Sigmoid colon (tissue), 7 donors: ENCODE results near the gene SUMO3. TPM values are rescaled to one million over a fixed set of nuclear protein-coding genes. Genes with fewer than 3 reads are reported as not detected.
"Not testable (repeated sequence)": the region's sequence is repeated elsewhere in the genome, so short reads cannot be mapped to it uniquely, and the experiment has no call there.

ENCODE experiments used
- DNase-seq: peaks from one replicate; pipeline ENCODE4 v3.0.0-alpha.2; 2019
- H3K27ac ChIP-seq, 4 donors: fragments of 200-600 bp; sonication (generic); one replicate each; pipeline ENCODE4 v1.5.1; 2016 to 2019; ENCODE audit warnings: mild to moderate bottlenecking in 1 of 4
- H3K27me3 ChIP-seq, 3 donors: fragments of 200-600 bp; sonication (generic); one replicate each; pipeline ENCODE4 v1.5.1; 2019; ENCODE audit warnings: mild to moderate bottlenecking in 1 of 3
- H3K36me3 ChIP-seq, 4 donors: fragments of 200-600 bp; sonication (generic); one replicate each; pipeline ENCODE4 v1.5.1; 2016 to 2019
- H3K4me1 ChIP-seq, 4 donors: fragments of 200-600 bp; sonication (generic); one replicate each; pipeline ENCODE4 v1.5.1; 2017 to 2019
- H3K4me3 ChIP-seq, 4 donors: fragments of 200-600 bp; sonication (generic); one replicate each; pipeline ENCODE4 v1.5.1; 2017 to 2019; ENCODE audit warnings: mild to moderate bottlenecking in 2 of 4, moderate library complexity in 1 of 4
- H3K9me3 ChIP-seq, 4 donors: fragments of 200-600 bp in 3 of 4; sonication (generic) in 3 of 4; one replicate each; pipeline versions ENCODE4 v1.5.1 to v1.6.1; 2013 to 2019
- CTCF ChIP-seq, 4 experiments: fragments of 450-650 bp in 3 of 4; fragments of 200-600 bp in 1 of 4; IDR thresholded peaks; one replicate each; pipeline ENCODE4 v1.5.1; 2016 to 2019; ENCODE audit warnings: antibody characterized with exemption in 4 of 4, mild to moderate bottlenecking in 3 of 4, moderate library complexity in 2 of 4
- EP300 ChIP-seq, 4 donors: sonication (generic); formaldehyde crosslinking; IDR thresholded peaks; one replicate each; pipeline ENCODE4 v1.6.1; 2017; ENCODE audit warnings: antibody characterized with exemption in 4 of 4
- POLR2A ChIP-seq, 2 donors: fragments of 450-650 bp; IDR thresholded peaks; one replicate each; pipeline ENCODE4 v1.6.1; 2016; ENCODE audit warnings: antibody characterized with exemption in 2 of 2, mild to moderate bottlenecking in 2 of 2, moderate library complexity in 2 of 2
- POLR2AphosphoS5 ChIP-seq, 4 donors: sonication (generic); formaldehyde crosslinking; IDR thresholded peaks; one replicate each; pipeline ENCODE4 v1.6.1; 2017; ENCODE audit warnings: antibody characterized with exemption in 4 of 4
- whole genome bisulfite sequencing, 2 donors: extraction: QIAGEN DNeasy Blood & Tissue Kit; methylation state at CpG; one replicate each; pipeline ENCODE4 v1.1.7; 2013; 5-methylcytosine and 5-hydroxymethylcytosine counted together
- intact Hi-C: fragments of 100-400 bp; cut with DNase I; formaldehyde crosslinking; loops from one replicate; pipeline ENCODE4 v1.15.1; 2023
- polyA plus RNA-seq, 3 donors: library from polyadenylated mRNA; stranded (reverse); fragments of 200-250 nt; gene quantifications; one replicate each; pipeline ENCODE4 v1.2.3, GENCODE V29; 2013
- total RNA-seq, 4 donors: library from RNA; depleted of rRNA; stranded (reverse); fragments of >200 nt; gene quantifications; one replicate each; pipeline ENCODE4 v1.1.0, GENCODE V29; 2016
- donor health status: healthy with polysubstance abuse.
- donor health status: Bipolar disorder and iron deficiency.
- donor health status: healthy.

SUMO3 gene
- total and polyA plus RNA-seq, 7 donors: 52.4 to 104 (median 60.1) TPM

GRCh38 chr21:44833663-44834062 is 15.8 kb upstream of the SUMO3 start:
- Histone ChIP-seq H3K4me3 (no peak overlapping the region), H3K27me3 (no peaks in the 10 kb centered on the region), H3K27ac (no peak overlapping the region), H3K4me1 (peaks cover 0 to 7% (median 6%) of the 10 kb centered on the region in 4 donors), H3K9me3 (peaks cover 0 to 2% (median 0%) of the 10 kb centered on the region in 4 donors), H3K36me3 (no peaks in the 10 kb centered on the region)
- no peak for DNase-seq
- TF ChIP-seq POLR2A (IDR thresholded peaks at IDR 0.05): no peak
- no peak for TF ChIP-seq POLR2AphosphoS5 (IDR thresholded peaks at IDR 0.05)
- no peak for TF ChIP-seq CTCF (IDR thresholded peaks at IDR 0.05)
- TF ChIP-seq EP300 (IDR thresholded peaks at IDR 0.05): no peak
- intact Hi-C loops: no loop called here
- WGBS, 2 donors: 65 to 88% methylated on average over 5 of the region's 5 CpGs

DNA sequence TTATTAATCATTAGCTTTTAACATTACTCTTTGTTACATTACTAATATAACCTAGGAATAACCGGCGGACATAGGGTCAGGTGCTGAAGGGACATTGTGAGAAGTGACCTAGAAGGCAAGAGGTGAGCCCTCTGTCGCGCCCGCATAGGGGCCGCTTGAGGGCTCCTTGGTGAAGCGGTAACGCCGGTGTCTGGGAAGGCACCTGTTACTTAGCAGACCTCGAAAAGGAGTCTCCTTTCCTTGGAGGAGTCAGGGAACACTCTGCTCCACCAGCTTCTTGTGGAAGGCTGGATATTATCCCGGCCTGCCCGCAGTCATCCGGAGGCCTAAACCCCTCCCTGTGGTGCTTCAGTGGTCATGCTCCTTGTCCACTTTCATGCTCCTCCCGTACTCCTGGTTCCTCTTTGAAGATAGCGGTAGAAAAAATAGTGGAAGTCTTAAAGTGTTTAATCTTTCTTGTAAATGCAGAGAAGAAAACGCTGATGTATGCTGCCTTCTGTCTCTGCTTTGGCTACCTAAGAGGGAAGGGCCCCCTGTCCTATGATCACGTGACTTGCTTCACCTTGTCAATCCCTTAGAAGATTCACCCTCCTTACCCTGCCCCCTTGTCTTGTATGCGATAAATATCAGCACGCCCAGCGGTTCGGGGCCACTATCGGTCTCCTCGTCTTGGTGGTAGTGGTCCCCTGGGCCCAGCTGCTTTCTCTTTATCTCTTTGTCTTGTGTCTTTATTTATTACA is 14.8 kb upstream of the SUMO3 start:
- H3K4me3 ChIP-seq, H3K36me3 ChIP-seq, H3K27ac ChIP-seq, H3K4me1 ChIP-seq, H3K27me3 ChIP-seq, H3K9me3 ChIP-seq, intact Hi-C loops, DNase-seq: not testable (repeated sequence)
- 92 to 93% methylated on average over 23 of the region's 23 CpGs for WGBS, 2 donors

GRCh38 chr21:44831227-44831860 is 13.5 kb upstream of the SUMO3 start:
- Histone ChIP-seq H3K27ac (no peak overlapping the region), H3K4me3 (no peak overlapping the region), H3K36me3 (no peaks in the 10 kb centered on the region), H3K27me3 (no peaks in the 10 kb centered on the region), H3K9me3 (peaks cover 0 to 4% (median 1%) of the 10 kb centered on the region in 4 donors), H3K4me1 (peaks cover 0 to under 1% (median under 1%) of the 10 kb centered on the region in 4 donors)
- intact Hi-C loops: no loop called here
- WGBS, 2 donors: 25 to 27% methylated on average over 7 of the region's 7 CpGs
- TF ChIP-seq POLR2A (IDR thresholded peaks at IDR 0.05) (no peak), POLR2AphosphoS5 (IDR thresholded peaks at IDR 0.05) (no peak), CTCF (IDR thresholded peaks at IDR 0.05) (no peak), EP300 (IDR thresholded peaks at IDR 0.05) (no peak)
- DNase-seq: no peak

DNA sequence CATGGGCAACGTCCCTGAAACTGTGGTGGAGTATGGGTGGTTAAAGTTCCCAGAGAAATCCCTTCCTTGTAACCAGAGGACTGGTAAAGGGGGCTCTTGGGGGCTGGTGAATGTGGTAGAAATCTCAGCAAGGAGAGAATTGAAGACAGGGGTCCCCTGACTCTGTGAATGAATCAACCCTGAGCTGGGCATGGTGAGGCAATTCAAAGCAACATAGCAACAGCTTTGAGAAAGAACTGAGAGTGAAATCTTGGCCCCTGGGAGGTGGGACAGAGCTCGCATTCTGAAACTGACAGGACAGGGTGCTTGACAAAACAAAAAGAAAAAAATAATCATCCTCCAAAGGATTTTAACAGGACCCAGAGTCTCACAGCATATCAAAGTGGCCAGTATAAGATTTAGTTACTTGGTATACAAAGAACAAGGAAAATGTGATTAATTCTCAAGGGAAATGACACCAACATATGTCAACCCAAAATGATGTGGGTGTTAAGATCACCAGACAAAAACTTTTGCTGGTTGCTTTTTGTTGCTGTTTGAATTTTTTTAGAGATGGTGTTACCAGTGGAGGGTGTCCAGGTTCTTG is 11.7 kb upstream of the SUMO3 start:
- DNase-seq: no peak
- TF ChIP-seq POLR2AphosphoS5 (IDR thresholded peaks at IDR 0.05) (no peak), EP300 (IDR thresholded peaks at IDR 0.05) (no peak), CTCF (IDR thresholded peaks at IDR 0.05) (no peak), POLR2A (IDR thresholded peaks at IDR 0.05) (no peak)

DNA sequence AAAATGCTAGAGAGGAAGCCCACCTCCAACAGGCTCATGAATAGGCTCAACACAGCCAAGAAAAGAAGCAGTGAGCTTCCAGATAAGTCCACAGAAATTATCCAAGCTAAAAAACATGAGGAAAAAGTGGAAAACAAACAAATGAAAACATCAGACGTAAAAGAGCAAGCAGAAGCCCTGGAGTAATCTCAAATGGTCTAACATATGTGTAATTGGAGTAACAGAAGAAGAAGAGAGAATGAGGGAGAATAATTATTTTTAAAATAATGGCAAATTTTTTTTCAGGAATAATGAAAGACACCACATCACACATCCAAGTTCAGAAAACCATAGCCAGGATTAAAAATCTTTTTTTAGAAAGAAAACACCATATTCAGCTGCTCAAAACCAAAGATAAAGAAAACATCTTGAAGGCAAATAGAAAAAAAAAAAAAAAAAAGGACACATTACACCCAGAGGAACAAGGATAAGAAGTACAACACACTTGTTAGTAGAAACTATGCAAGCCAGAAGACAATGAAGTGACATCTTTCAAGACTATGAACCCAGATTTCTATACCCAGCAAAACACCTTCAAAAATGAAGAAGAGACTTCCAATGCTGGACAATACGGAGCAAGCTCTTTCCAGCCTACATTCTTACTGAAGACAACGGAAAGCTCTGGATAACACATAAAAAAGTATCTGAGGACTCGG is 10.6 kb upstream of the SUMO3 start:
- intact Hi-C loops: no loop called here
- H3K4me1 ChIP-seq: no peaks in the 10 kb centered on the region
- WGBS, 2 donors: 91 to 94% methylated on average over 4 of the region's 4 CpGs

More for the DNA sequence above, 11.7 kb upstream of the SUMO3 start:
- H3K36me3 ChIP-seq: no peaks in the 10 kb centered on the region
- 59 to 73% methylated on average over 2 of the region's 2 CpGs for WGBS, 2 donors
- no peak overlapping the region for H3K27ac ChIP-seq
- H3K9me3 ChIP-seq: peaks cover 0 to 4% (median 1%) of the 10 kb centered on the region in 4 donors
- no peaks in the 10 kb centered on the region for H3K27me3 ChIP-seq
- no peak overlapping the region for H3K4me3 ChIP-seq
- H3K4me1 ChIP-seq: no peaks in the 10 kb centered on the region
- intact Hi-C loops: no loop called here

More for the DNA sequence above, 10.6 kb upstream of the SUMO3 start:
- H3K36me3 ChIP-seq: no peaks in the 10 kb centered on the region
- TF ChIP-seq CTCF (IDR thresholded peaks at IDR 0.05) (no peak), EP300 (IDR thresholded peaks at IDR 0.05) (no peak), POLR2AphosphoS5 (IDR thresholded peaks at IDR 0.05) (no peak), POLR2A (IDR thresholded peaks at IDR 0.05) (no peak)
- no peak overlapping the region for H3K4me3 ChIP-seq
- no peaks in the 10 kb centered on the region for H3K27me3 ChIP-seq
- no peak for DNase-seq
- peaks cover 0 to 4% (median 1%) of the 10 kb centered on the region in 4 donors for H3K9me3 ChIP-seq
- no peak overlapping the region for H3K27ac ChIP-seq
